Gastroesophageal sphincter (tissue), 3 donors: ENCODE data around the gene FAM83D.

Source experiments
- POLR2AphosphoS5 ChIP-seq: sonication (generic); formaldehyde crosslinking; IDR thresholded peaks from one replicate; pipeline ENCODE4 v1.6.1; 2017; ENCODE audit warnings: antibody characterized with exemption
- TF ChIP-seq, protein P1 (sequence below), 4 experiments: fragments of 200-600 bp in 2 of 4; fragments of 450-650 bp in 2 of 4; sonication (generic) in 1 of 4; IDR thresholded peaks; one replicate each; pipeline ENCODE4 v1.5.1; 2017 to 2019; ENCODE audit warnings: antibody characterized with exemption in 4 of 4, mild to moderate bottlenecking in 2 of 4, moderate library complexity in 2 of 4

DNA sequence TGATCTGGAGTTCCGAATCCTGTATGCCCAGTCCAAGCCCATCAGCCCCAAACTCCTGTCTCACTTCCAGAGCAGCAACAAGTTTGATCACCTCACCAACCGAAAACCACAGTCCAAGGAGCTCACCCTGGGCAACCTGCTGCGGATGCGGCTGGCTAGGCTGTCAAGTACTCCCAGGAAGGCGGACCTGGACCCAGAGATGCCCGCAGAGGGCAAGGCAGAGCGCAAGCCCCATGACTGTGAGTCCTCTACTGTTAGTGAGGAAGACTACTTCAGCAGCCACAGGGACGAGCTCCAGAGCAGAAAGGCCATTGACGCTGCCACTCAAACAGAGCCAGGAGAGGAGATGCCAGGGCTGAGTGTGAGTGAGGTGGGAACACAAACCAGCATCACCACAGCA, 25.4 kb downstream of the FAM83D start:
- TF ChIP-seq, protein P1, sequence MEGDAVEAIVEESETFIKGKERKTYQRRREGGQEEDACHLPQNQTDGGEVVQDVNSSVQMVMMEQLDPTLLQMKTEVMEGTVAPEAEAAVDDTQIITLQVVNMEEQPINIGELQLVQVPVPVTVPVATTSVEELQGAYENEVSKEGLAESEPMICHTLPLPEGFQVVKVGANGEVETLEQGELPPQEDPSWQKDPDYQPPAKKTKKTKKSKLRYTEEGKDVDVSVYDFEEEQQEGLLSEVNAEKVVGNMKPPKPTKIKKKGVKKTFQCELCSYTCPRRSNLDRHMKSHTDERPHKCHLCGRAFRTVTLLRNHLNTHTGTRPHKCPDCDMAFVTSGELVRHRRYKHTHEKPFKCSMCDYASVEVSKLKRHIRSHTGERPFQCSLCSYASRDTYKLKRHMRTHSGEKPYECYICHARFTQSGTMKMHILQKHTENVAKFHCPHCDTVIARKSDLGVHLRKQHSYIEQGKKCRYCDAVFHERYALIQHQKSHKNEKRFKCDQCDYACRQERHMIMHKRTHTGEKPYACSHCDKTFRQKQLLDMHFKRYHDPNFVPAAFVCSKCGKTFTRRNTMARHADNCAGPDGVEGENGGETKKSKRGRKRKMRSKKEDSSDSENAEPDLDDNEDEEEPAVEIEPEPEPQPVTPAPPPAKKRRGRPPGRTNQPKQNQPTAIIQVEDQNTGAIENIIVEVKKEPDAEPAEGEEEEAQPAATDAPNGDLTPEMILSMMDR (IDR thresholded peaks at IDR 0.05), result no peak
- TF ChIP-seq POLR2AphosphoS5, result no peak
